GM10248 (cell line): ENCODE measurements around the gene SFSWAP.

Source experiments
- CTCF ChIA-PET: fragments of 300-600 bp; sonication (Branson Sonifier 250); formaldehyde crosslinking; extraction: SDS; loops from one replicate; lab custom pipeline; 2021; ENCODE audit warnings: antibody characterized with exemption; lab: Yijun Ruan, JAX
- POLR2A ChIA-PET: fragments of 350-650 bp; sonication (Branson Sonifier 250); formaldehyde crosslinking; extraction: SDS; loops from one replicate; lab custom pipeline; 2020; ENCODE audit warnings: antibody characterized with exemption; lab: Yijun Ruan, JAX
- DNase-seq: peaks from one replicate; pipeline ENCODE4 v3.0.0; 2012; ENCODE audit errors: extremely low spot score
- TF ChIP-seq, protein P1 (sequence below): IDR thresholded peaks from 2 replicates; pipeline ENCODE4 v1.5.1; 2012; ENCODE audit warnings: mild to moderate bottlenecking, low read depth; ENCODE audit errors: extremely low read depth, missing control alignments, control extremely low read depth

The SFSWAP gene

DNA sequence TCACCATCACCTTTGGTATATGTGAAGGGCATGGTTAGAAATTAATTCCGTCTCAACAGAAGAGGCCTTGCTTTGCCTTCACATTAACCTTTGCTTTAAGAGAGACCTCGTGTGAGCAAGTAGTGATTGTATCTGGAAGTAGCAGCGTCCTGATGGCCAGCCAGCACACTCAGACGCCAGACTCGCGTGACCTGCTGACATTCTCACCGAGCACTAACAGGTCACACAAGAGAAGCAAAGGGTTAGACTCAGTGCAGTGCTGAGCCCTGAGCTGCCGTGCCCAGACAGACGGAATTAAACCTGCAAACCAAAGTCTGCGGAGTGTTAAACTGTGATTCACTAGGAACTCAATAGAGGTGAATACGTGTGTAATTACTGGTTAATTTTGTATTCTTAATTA, 77.2 kb downstream of the SFSWAP start:
- TF ChIP-seq, protein P1, sequence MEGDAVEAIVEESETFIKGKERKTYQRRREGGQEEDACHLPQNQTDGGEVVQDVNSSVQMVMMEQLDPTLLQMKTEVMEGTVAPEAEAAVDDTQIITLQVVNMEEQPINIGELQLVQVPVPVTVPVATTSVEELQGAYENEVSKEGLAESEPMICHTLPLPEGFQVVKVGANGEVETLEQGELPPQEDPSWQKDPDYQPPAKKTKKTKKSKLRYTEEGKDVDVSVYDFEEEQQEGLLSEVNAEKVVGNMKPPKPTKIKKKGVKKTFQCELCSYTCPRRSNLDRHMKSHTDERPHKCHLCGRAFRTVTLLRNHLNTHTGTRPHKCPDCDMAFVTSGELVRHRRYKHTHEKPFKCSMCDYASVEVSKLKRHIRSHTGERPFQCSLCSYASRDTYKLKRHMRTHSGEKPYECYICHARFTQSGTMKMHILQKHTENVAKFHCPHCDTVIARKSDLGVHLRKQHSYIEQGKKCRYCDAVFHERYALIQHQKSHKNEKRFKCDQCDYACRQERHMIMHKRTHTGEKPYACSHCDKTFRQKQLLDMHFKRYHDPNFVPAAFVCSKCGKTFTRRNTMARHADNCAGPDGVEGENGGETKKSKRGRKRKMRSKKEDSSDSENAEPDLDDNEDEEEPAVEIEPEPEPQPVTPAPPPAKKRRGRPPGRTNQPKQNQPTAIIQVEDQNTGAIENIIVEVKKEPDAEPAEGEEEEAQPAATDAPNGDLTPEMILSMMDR, result no peak
- POLR2A ChIA-PET, result no interaction called here
- DNase-seq, result no peak
- CTCF ChIA-PET, result interaction anchor here (1.8 kb wide), 1 partner anchor 7 kb away, joined by 5 read pairs; no protein-coding TSS in a partner anchor

- DNase-seq, result no peak
- ChIA-PET POLR2A (no interaction called here), CTCF (interaction anchor here (1.0 to 1.8 kb wide), 2 partner anchors 9 to 63 kb away, joined by 3 to 5 read pairs; no protein-coding TSS in a partner anchor)
- TF ChIP-seq, protein P1, result no peak
Measured at GRCh38 chr12:131789638-131790037, 78.7 kb downstream of the SFSWAP start.

GRCh38 chr12:131793243-131794022, 82.5 kb downstream of the SFSWAP start:
- POLR2A ChIA-PET, result no interaction called here

GRCh38 chr12:131794061-131794460, 83.2 kb downstream of the SFSWAP start:
- ChIA-PET CTCF (interaction anchor here (1.2 kb wide), 1 partner anchor 41 kb away, joined by 3 read pairs; no protein-coding TSS in a partner anchor), POLR2A (no interaction called here)

More at GRCh38 chr12:131793243-131794022, 82.5 kb downstream of the SFSWAP start:
- TF ChIP-seq, protein P1, result no peak
- no peak for DNase-seq
- CTCF ChIA-PET, result no interaction called here

DNA sequence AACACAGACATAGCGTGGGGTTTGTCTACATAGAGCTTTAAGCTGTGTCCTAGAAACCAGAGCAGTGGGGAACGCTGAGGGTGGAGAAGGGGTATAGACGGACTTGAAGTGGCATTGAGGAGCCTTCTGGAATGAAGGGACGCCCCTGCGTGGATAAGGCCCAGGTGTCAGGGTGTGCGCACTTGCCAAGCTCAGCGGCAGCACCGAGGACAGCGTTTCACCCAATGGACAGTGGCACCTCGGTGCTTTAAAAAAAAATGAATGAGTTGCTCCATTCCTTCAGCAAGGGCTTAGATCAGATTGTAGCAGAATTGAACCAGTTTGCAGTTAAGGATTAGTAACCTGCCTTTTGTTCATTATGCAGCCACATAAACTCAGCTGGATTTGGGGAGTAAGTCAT, 83.7 kb downstream of the SFSWAP start:
- no peak for DNase-seq
- TF ChIP-seq, protein P1, result no peak
- POLR2A ChIA-PET, result no interaction called here
- CTCF ChIA-PET, result interaction anchor here (1.2 kb wide), 1 partner anchor 41 kb away, joined by 3 read pairs; no protein-coding TSS in a partner anchor

More at GRCh38 chr12:131794061-131794460, 83.2 kb downstream of the SFSWAP start:
- DNase-seq, result no peak
- TF ChIP-seq, protein P1, result no peak

DNA sequence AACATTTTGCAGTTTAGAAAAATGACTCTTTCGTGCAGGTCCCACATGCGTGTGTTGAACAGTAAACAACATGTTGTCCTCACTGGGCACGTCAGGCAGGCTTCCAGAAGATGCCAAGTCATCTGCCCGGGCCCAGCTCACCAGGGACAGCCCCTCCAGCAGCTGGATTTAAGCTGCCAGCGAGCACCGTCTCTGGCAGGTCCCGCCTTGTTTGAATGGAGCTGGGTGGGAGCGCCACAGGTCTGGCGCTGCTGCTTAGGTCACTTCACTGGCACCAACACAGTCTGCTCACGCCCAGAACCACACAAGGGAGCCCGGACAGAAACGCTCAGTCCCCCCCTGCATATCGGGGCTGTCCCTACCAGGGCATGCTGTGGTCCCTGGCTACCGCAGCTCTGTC, 84.2 kb downstream of the SFSWAP start:
- TF ChIP-seq, protein P1, result no peak
- ChIA-PET POLR2A (no interaction called here), CTCF (interaction anchor here (1.2 kb wide), 1 partner anchor 40 kb away, joined by 3 read pairs; no protein-coding TSS in a partner anchor)
- DNase-seq, result no peak
